ENCODE measurements around the gene SYT2. TPM values are rescaled to one million over a fixed set of nuclear protein-coding genes. Genes with fewer than 3 reads are reported as not detected.

Gene SYT2
- total RNA-seq, 1 experiment from 2014 or later = not detected

DNA sequence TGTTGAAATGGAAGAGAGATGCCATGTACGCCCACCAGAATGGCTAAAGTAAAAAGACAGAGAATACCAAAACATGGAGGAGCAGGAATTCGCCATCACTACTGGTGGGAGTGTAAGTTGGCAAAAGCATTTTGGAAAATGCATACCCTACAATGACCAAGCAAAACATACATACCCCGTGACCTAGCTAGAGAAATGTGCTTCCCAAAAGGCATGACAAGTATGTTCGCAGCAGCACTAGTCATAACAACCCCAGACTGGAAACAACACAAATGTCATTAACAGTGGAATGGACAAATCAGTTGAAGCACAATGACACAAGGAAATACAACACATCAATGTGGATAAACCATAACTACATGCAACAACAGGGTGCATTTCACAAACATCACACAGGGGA is 27.2 kb downstream of the SYT2 start:
- intact Hi-C loops (cut with micrococcal nuclease; ENCODE audit: unreplicated experiment) = no loop called here
- Mint-ChIP-seq H3K27ac (ENCODE audit: unreplicated experiment) (no peak overlapping the region), H3K4me3 (ENCODE audit: low read depth, unreplicated experiment) (no peak overlapping the region), H3K27me3 (ENCODE audit: unreplicated experiment) (peaks cover 100% of the 10 kb centered on the region), H3K36me3 (ENCODE audit: insufficient read depth, unreplicated experiment) (no peaks in the 10 kb centered on the region), H3K4me1 (ENCODE audit: low read depth, unreplicated experiment) (no peaks in the 10 kb centered on the region), H3K9me3 (ENCODE audit: low read depth, unreplicated experiment) (no peaks in the 10 kb centered on the region)
- TF ChIP-seq, protein P1, sequence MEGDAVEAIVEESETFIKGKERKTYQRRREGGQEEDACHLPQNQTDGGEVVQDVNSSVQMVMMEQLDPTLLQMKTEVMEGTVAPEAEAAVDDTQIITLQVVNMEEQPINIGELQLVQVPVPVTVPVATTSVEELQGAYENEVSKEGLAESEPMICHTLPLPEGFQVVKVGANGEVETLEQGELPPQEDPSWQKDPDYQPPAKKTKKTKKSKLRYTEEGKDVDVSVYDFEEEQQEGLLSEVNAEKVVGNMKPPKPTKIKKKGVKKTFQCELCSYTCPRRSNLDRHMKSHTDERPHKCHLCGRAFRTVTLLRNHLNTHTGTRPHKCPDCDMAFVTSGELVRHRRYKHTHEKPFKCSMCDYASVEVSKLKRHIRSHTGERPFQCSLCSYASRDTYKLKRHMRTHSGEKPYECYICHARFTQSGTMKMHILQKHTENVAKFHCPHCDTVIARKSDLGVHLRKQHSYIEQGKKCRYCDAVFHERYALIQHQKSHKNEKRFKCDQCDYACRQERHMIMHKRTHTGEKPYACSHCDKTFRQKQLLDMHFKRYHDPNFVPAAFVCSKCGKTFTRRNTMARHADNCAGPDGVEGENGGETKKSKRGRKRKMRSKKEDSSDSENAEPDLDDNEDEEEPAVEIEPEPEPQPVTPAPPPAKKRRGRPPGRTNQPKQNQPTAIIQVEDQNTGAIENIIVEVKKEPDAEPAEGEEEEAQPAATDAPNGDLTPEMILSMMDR (IDR thresholded peaks at IDR 0.05; ENCODE audit: unreplicated experiment) = no peak
- no peak for DNase-seq
- CTCF ChIA-PET = no interaction called here
- no TSS peak for BruUV-seq (replicated peaks)

DNA sequence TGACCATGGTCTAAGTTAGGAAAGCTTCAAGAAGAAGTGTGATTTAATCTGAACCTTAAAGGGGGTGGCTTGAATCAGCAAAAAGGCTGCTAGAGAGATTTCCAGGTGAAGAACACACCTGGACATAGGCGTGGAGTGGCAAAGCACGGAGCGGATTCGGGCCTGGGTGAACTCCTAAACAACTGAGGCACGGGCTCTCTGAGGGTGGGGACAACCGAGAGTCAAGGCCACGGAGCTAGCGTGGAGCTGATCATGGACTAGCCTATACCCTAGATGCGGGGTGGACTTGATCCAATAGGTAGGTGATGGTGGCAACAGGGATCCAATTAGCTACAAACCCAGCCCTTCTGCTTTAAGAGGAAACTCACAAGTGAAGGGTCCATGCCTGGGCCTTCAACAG is 27.8 kb downstream of the SYT2 start:
- DNase-seq = no peak
- H3K9me3 Mint-ChIP-seq (ENCODE audit: low read depth, unreplicated experiment) = no peaks in the 10 kb centered on the region
- intact Hi-C loops (cut with micrococcal nuclease; ENCODE audit: unreplicated experiment) = no loop called here
- no peaks in the 10 kb centered on the region for H3K36me3 Mint-ChIP-seq (ENCODE audit: insufficient read depth, unreplicated experiment)
- CTCF ChIA-PET = interaction anchor here (1.5 kb wide), 1 partner anchor 9 kb away, joined by 5 read pairs; no protein-coding TSS in a partner anchor
- peaks cover 100% of the 10 kb centered on the region for H3K27me3 Mint-ChIP-seq (ENCODE audit: unreplicated experiment)
- no peaks in the 10 kb centered on the region for H3K4me1 Mint-ChIP-seq (ENCODE audit: low read depth, unreplicated experiment)
- no peak overlapping the region for H3K4me3 Mint-ChIP-seq (ENCODE audit: low read depth, unreplicated experiment)
- TF ChIP-seq, protein P1 (IDR thresholded peaks at IDR 0.05; ENCODE audit: unreplicated experiment) = no peak
- no peak overlapping the region for H3K27ac Mint-ChIP-seq (ENCODE audit: unreplicated experiment)
- BruUV-seq (replicated peaks) = no TSS peak

DNA sequence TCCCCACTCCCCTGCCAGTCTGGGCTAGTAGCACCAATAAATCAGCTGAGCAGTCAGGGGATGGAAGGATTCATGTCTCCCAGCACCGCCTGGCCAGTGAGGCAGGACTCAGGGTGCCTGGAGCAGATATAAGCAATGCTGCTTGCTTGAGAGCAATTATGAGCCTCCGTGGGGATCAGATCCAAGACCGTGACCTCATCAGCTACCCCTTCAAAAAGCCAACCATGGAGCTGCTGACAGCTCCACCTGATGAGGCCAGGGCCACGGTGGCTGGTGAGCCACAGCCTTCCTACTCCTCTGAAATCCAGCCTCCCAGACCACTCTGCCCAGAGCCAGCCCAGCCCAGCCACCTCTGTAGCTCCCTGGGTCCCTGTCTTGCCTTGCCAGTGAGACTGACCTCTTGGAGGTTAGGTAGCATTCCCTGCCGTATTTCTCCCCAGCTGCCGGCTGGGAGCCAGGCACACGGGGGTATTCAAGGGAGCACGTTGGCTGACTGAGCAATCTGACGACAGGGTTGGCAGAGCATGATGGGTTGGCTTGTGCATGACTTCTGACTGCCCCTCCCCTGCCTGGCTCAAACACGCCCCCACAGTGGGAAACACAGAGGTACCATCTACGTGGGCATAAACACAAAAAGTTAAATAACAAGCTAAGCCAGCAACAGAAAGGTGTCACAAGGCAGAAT is 28.4 kb downstream of the SYT2 start:
- no peaks in the 10 kb centered on the region for H3K9me3 Mint-ChIP-seq (ENCODE audit: low read depth, unreplicated experiment)
- no peak overlapping the region for H3K4me3 Mint-ChIP-seq (ENCODE audit: low read depth, unreplicated experiment)
- no peak for DNase-seq
- intact Hi-C loops (cut with micrococcal nuclease; ENCODE audit: unreplicated experiment) = no loop called here
- H3K27ac Mint-ChIP-seq (ENCODE audit: unreplicated experiment) = no peak overlapping the region
- no TSS peak for BruUV-seq (replicated peaks)
- TF ChIP-seq, protein P1 (IDR thresholded peaks at IDR 0.05; ENCODE audit: unreplicated experiment) = no peak
- CTCF ChIA-PET = interaction anchor here (0.6 to 1.5 kb wide), 3 partner anchors 10 to 56 kb away, joined by 5 read pairs; no protein-coding TSS in a partner anchor
- no peaks in the 10 kb centered on the region for H3K4me1 Mint-ChIP-seq (ENCODE audit: low read depth, unreplicated experiment)
- H3K36me3 Mint-ChIP-seq (ENCODE audit: insufficient read depth, unreplicated experiment) = no peaks in the 10 kb centered on the region
- peaks cover 100% of the 10 kb centered on the region for H3K27me3 Mint-ChIP-seq (ENCODE audit: unreplicated experiment)

DNA sequence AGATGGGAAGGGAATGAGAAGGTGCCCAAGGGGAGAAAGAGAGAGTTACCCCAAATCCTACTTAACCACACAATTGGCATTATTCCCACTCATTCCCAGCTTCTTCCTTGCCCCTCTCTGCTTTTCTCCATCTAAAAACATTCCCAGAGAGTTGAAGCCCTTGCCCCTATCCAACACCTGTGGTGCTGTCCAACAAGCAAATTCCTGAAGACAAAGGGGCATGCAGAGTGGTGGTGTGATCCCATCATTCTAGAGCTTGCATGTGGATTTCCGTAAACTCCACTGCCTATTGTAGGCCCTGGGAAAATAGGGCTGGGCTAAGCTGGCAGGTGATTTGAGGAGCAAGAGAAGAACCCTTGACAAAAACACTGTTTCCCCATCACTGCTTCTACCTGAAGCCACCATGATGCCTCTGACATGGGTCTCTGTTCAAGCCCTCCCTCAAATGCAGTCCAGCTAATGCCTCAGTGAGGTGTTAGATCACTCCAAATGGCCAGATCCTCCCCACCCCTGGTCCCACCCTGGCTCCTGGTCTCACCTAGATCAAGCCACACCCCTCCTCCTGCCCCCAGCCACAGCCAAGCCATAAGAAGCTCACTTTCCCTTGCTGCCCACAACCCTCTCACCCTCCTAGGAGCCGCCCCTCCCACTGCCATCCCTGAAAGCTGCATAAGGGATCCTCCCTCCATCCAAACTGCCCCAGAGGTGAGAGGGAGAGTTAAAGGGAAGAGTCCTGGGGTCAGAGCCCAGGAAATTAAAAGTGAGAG is 29.5 kb downstream of the SYT2 start:
- intact Hi-C loops (cut with micrococcal nuclease; ENCODE audit: unreplicated experiment) = no loop called here
- peaks cover 100% of the 10 kb centered on the region for H3K27me3 Mint-ChIP-seq (ENCODE audit: unreplicated experiment)
- no peak for DNase-seq

More for the DNA sequence above, 29.5 kb downstream of the SYT2 start:
- BruUV-seq (replicated peaks) = no TSS peak
- H3K4me1 Mint-ChIP-seq (ENCODE audit: low read depth, unreplicated experiment) = no peaks in the 10 kb centered on the region
- TF ChIP-seq, protein P1 (IDR thresholded peaks at IDR 0.05; ENCODE audit: unreplicated experiment) = no peak
- CTCF ChIA-PET = interaction anchor here (1.0 kb wide), 1 partner anchor 33 kb away, joined by 5 read pairs; no protein-coding TSS in a partner anchor
- H3K4me3 Mint-ChIP-seq (ENCODE audit: low read depth, unreplicated experiment) = no peak overlapping the region
- H3K36me3 Mint-ChIP-seq (ENCODE audit: insufficient read depth, unreplicated experiment) = no peaks in the 10 kb centered on the region
- no peaks in the 10 kb centered on the region for H3K9me3 Mint-ChIP-seq (ENCODE audit: low read depth, unreplicated experiment)
- H3K27ac Mint-ChIP-seq (ENCODE audit: unreplicated experiment) = no peak overlapping the region

Measured in Calu3 (cell line).